Peyer's patch (tissue), 4 donors: ENCODE data around the gene CHMP4A.

Source experiments
- CTCF ChIP-seq, 6 experiments: fragments of 450-650 bp in 4 of 6; fragments of 200-600 bp in 2 of 6; sonication (generic) in 1 of 6; IDR thresholded peaks; one replicate each; pipeline ENCODE4 v1.5.1; 2017 to 2019; ENCODE audit warnings: antibody characterized with exemption in 6 of 6, mild to moderate bottlenecking in 3 of 6, moderate library complexity in 1 of 6
- POLR2A ChIP-seq, 2 donors: fragments of 450-650 bp; IDR thresholded peaks; one replicate each; pipeline ENCODE4 v1.5.1; 2017; ENCODE audit warnings: antibody characterized with exemption in 2 of 2, mild to moderate bottlenecking in 2 of 2, moderate library complexity in 2 of 2

- TF ChIP-seq CTCF (IDR thresholded peaks at IDR 0.05) (no peak), POLR2A (IDR thresholded peaks at IDR 0.05) (no peak)
These were observed 48.7 kb upstream of the CHMP4A start for GRCh38 chr14:24261969-24262327.
